Mesothelial cell of epicardium (in vitro differentiated cells): ENCODE results near the gene PHF19. TPM values are rescaled to one million over a fixed set of nuclear protein-coding genes. Genes with fewer than 3 reads are reported as not detected.

ENCODE experiments used
- DNase-seq, 2 experiments: peaks; one replicate each; pipeline ENCODE4 v3.0.0; 2021; ENCODE audit warnings: low spot score in 2 of 2; ENCODE audit not compliant: unreplicated experiment in 2 of 2
- H3K27ac Mint-ChIP-seq: 2 replicates; pipeline ENCODE4 v1.8.0; 2021; ENCODE audit warnings: mixed read lengths
- H3K27me3 Mint-ChIP-seq: 2 replicates; pipeline ENCODE4 v1.8.0; 2021; ENCODE audit warnings: low read depth, mixed read lengths
- H3K36me3 Mint-ChIP-seq: 2 replicates; pipeline ENCODE4 v1.8.0; 2021; ENCODE audit warnings: mixed read lengths
- H3K4me1 Mint-ChIP-seq: 2 replicates; pipeline ENCODE4 v1.8.0; 2021; ENCODE audit warnings: mixed read lengths
- H3K4me3 Mint-ChIP-seq: 2 replicates; pipeline ENCODE4 v1.8.0; 2021; ENCODE audit warnings: mild to moderate bottlenecking, moderate library complexity, mixed read lengths
- H3K9me3 Mint-ChIP-seq: 2 replicates; pipeline ENCODE4 v1.8.0; 2021; ENCODE audit warnings: mixed read lengths
- CTCF ChIP-seq: fragments of 200-600 bp; sonication (generic); IDR thresholded peaks from one replicate; pipeline ENCODE4 v1.5.0; 2021; ENCODE audit warnings: antibody characterized with exemption; ENCODE audit not compliant: unreplicated experiment
- total RNA-seq: library from RNA; stranded (reverse); gene quantifications from 3 replicates; pipeline ENCODE4 v1.2.1, GENCODE V29; 2021

The PHF19 gene
- total RNA-seq, 1 donor from 2014 or later, result 41.6 TPM

- Mint-ChIP-seq H3K4me1 (peaks cover 17% of the 10 kb centered on the region), H3K9me3 (no peaks in the 10 kb centered on the region), H3K36me3 (no peaks in the 10 kb centered on the region), H3K27me3 (no peaks in the 10 kb centered on the region), H3K4me3 (no peak overlapping the region), H3K27ac (peak overlapping the region; percentile 25)
- no peak for TF ChIP-seq CTCF
- no peak for DNase-seq
Observed at GRCh38 chr9:120891245-120891883, 14.4 kb upstream of the PHF19 start.

- no peak overlapping the region for H3K4me3 Mint-ChIP-seq
- H3K27me3 Mint-ChIP-seq, result no peaks in the 10 kb centered on the region
- peaks cover 23% of the 10 kb centered on the region for H3K4me1 Mint-ChIP-seq
- no peak for DNase-seq
- peak overlapping the region; percentile 60 for H3K27ac Mint-ChIP-seq
- no peak for TF ChIP-seq CTCF
- H3K36me3 Mint-ChIP-seq, result no peaks in the 10 kb centered on the region
- H3K9me3 Mint-ChIP-seq, result no peaks in the 10 kb centered on the region
Observed at GRCh38 chr9:120890320-120891244, 13.6 kb upstream of the PHF19 start.

GRCh38 chr9:120889606-120890271 lies 12.8 kb upstream of the PHF19 start:
- Mint-ChIP-seq H3K9me3 (no peaks in the 10 kb centered on the region), H3K27ac (peak overlapping the region; percentile 30), H3K36me3 (no peaks in the 10 kb centered on the region), H3K4me1 (peaks cover 25% of the 10 kb centered on the region), H3K27me3 (no peaks in the 10 kb centered on the region), H3K4me3 (no peak overlapping the region)
- no peak for DNase-seq
- TF ChIP-seq CTCF, result no peak

- no peak overlapping the region for H3K4me3 Mint-ChIP-seq
- no peaks in the 10 kb centered on the region for H3K9me3 Mint-ChIP-seq
- no peaks in the 10 kb centered on the region for H3K36me3 Mint-ChIP-seq
- no peak for TF ChIP-seq CTCF
- DNase-seq, result no peak
- H3K4me1 Mint-ChIP-seq, result peaks cover 25% of the 10 kb centered on the region
- no peak overlapping the region for H3K27ac Mint-ChIP-seq
- peaks cover 2% of the 10 kb centered on the region for H3K27me3 Mint-ChIP-seq
Observed at GRCh38 chr9:120888626-120889025, 11.6 kb upstream of the PHF19 start.

- H3K27me3 Mint-ChIP-seq, result peaks cover 2% of the 10 kb centered on the region
- no peak overlapping the region for H3K4me3 Mint-ChIP-seq
- no peak for DNase-seq
- no peaks in the 10 kb centered on the region for H3K9me3 Mint-ChIP-seq
- H3K36me3 Mint-ChIP-seq, result no peaks in the 10 kb centered on the region
- peaks cover 22% of the 10 kb centered on the region for H3K4me1 Mint-ChIP-seq
- no peak for TF ChIP-seq CTCF
- no peak overlapping the region for H3K27ac Mint-ChIP-seq
Observed at GRCh38 chr9:120886490-120886967, 9.5 kb upstream of the PHF19 start.
